HepG2 (cell line): ENCODE data around the gene RERE. TPM values are rescaled to one million over a fixed set of nuclear protein-coding genes. Genes with fewer than 3 reads are reported as not detected.
A peak's percentile ranks its signal among the peaks of the same experiment; 100 is the strongest.

Experiments used
- AFF4 ChIP-seq: sonication (generic); formaldehyde crosslinking; IDR thresholded peaks from 2 replicates; pipeline ENCODE4 v1.4.0; 2020; ENCODE audit warnings: missing genetic modification reagents
- CREBL2 ChIP-seq: sonication (generic); formaldehyde crosslinking; IDR thresholded peaks from 2 replicates; pipeline ENCODE4 v1.8.1; 2023; ENCODE audit warnings: missing genetic modification reagents, mild to moderate bottlenecking, borderline replicate concordance
- NCOA5 ChIP-seq: sonication (generic); formaldehyde crosslinking; IDR thresholded peaks from 2 replicates; pipeline ENCODE4 v1.4.0; 2020; ENCODE audit warnings: missing genetic modification reagents
- NKX3-1 ChIP-seq: sonication (generic); formaldehyde crosslinking; IDR thresholded peaks from 2 replicates; pipeline ENCODE4 v1.5.0; 2020; ENCODE audit warnings: missing genetic modification reagents
- POLR2A ChIP-seq, 2 experiments: IDR thresholded peaks; 2 replicates each; pipeline ENCODE4 v1.6.1; 2011; ENCODE audit warnings: low read depth in 2 of 2, low read length in 2 of 2, mild to moderate bottlenecking in 1 of 2, moderate library complexity in 1 of 2; ENCODE audit not compliant: insufficient read depth in 1 of 2
- PPARG ChIP-seq: conservative IDR thresholded peaks from 2 replicates; pipeline ENCODE4 v1.6.1; 2016; ENCODE audit warnings: missing biosample characterization, missing genetic modification reagents
- RELA ChIP-seq: sonication (generic); formaldehyde crosslinking; IDR thresholded peaks from 2 replicates; pipeline ENCODE4 v1.4.0; 2020; ENCODE audit warnings: missing genetic modification reagents
- RXRA ChIP-seq: sonication (generic); formaldehyde crosslinking; IDR thresholded peaks from 2 replicates; pipeline ENCODE4 v1.5.1; 2020; ENCODE audit warnings: missing genetic modification reagents
- SETDB1 ChIP-seq: sonication (generic); formaldehyde crosslinking; IDR thresholded peaks from 2 replicates; pipeline ENCODE4 v1.5.1; 2020; ENCODE audit warnings: missing genetic modification reagents, mild to moderate bottlenecking, borderline replicate concordance
- ZBTB39 ChIP-seq: sonication (generic); formaldehyde crosslinking; IDR thresholded peaks from 2 replicates; pipeline ENCODE4 v1.5.0; 2020; ENCODE audit warnings: missing genetic modification reagents
- ZBTB8A ChIP-seq: sonication (generic); formaldehyde crosslinking; IDR thresholded peaks from 2 replicates; pipeline ENCODE4 v1.4.0; 2020; ENCODE audit warnings: mild to moderate bottlenecking, low read depth, missing genetic modification reagents, borderline replicate concordance
- ZNF232 ChIP-seq: sonication (generic); formaldehyde crosslinking; IDR thresholded peaks from 2 replicates; pipeline ENCODE4 v1.4.0; 2020; ENCODE audit warnings: missing genetic modification reagents, borderline replicate concordance
- ZNF331 ChIP-seq: sonication (generic); formaldehyde crosslinking; IDR thresholded peaks from 2 replicates; pipeline ENCODE4 v1.4.0; 2020; ENCODE audit warnings: missing genetic modification reagents
- ZNF362 ChIP-seq: sonication (generic); formaldehyde crosslinking; IDR thresholded peaks from 2 replicates; pipeline ENCODE4 v1.4.0; 2020; ENCODE audit warnings: missing genetic modification reagents, mild to moderate bottlenecking, borderline replicate concordance
- ZNF597 ChIP-seq: sonication (generic); formaldehyde crosslinking; IDR thresholded peaks from 2 replicates; pipeline ENCODE4 v1.5.0; 2020; ENCODE audit warnings: missing genetic modification reagents
- ZNF674 ChIP-seq: sonication (generic); formaldehyde crosslinking; IDR thresholded peaks from 2 replicates; pipeline ENCODE4 v1.5.0; 2020; ENCODE audit warnings: low read depth, mild to moderate bottlenecking, missing genetic modification reagents
- ZXDC ChIP-seq: sonication (generic); formaldehyde crosslinking; IDR thresholded peaks from 2 replicates; pipeline ENCODE4 v1.5.0; 2020; ENCODE audit warnings: mild to moderate bottlenecking, missing genetic modification reagents
- polyA plus RNA-seq, 8 experiments: library from polyadenylated mRNA; depleted of rRNA in 3 of 8; stranded (reverse) in 7 of 8; unstranded in 1 of 8; fragments of >200 nt; fragmentation: Illumina TruSeq in 4 of 8; extraction: Trizol in 4 of 8; gene quantifications; 2 replicates each; pipeline versions ENCODE4 v1.2.1 to v1.2.3, GENCODE V29; 2011 to 2016; ENCODE audit warnings: low read depth in 4 of 8, missing spikeins in 1 of 8, mixed read lengths in 1 of 8; ENCODE audit not compliant: insufficient read depth in 1 of 8
- total RNA-seq, 5 experiments: library from RNA; depleted of rRNA; stranded (reverse); fragments of >200 nt; fragmentation: Illumina TruSeq; extraction: Trizol; gene quantifications; 2 replicates each; pipeline ENCODE4 v1.2.3, GENCODE V29; 2016; ENCODE audit warnings: low read depth in 1 of 5

The RERE gene
- total and polyA plus RNA-seq, 2 of the 13 experiments (the other 11 are each of a cell fraction or from before 2014, with no cell fraction given), result 18.3 to 21.9 TPM

GRCh38 chr1:8742022-8742924, 75.2 kb downstream of the RERE start (continued):
- TF ChIP-seq ZNF362, result peak; percentile 79; the same call in 1 of the 2 replicates
- peak; percentile 98 for TF ChIP-seq NKX3-1 (CRISPR knock-in tag)
- no peak for TF ChIP-seq ZNF232 (CRISPR knock-in tag)
- TF ChIP-seq POLR2A (IDR thresholded peaks at IDR 0.05; ENCODE audit: insufficient read depth in 1 of 2, low read depth in 2 of 2, low read length in 2 of 2), result no peak
- no peak for TF ChIP-seq ZBTB8A (CRISPR knock-in tag)
- 0 out of 2 replicates have a peak, but pooled peaks have one; percentile 43 for TF ChIP-seq RELA
- TF ChIP-seq NCOA5, result peak; percentile 78; the same call in 1 of the 2 replicates
- peak; percentile 93 for TF ChIP-seq ZBTB39
- peak; percentile 100 for TF ChIP-seq PPARG (CRISPR knock-in tag)
- TF ChIP-seq ZXDC (CRISPR knock-in tag), result no peak
- TF ChIP-seq SETDB1 (CRISPR knock-in tag), result no peak
- no peak for TF ChIP-seq ZNF597
- peak; percentile 88; the same call in 1 of the 2 replicates for TF ChIP-seq AFF4 (CRISPR knock-in tag)
- no peak for TF ChIP-seq ZNF674 (CRISPR knock-in tag)
- TF ChIP-seq ZNF331 (CRISPR knock-in tag), result peak; percentile 96
- no peak for TF ChIP-seq CREBL2
- no peak; the same call in 1 of the 2 replicates for TF ChIP-seq RXRA (CRISPR knock-in tag)
